Globus pallidus (tissue), 1 donor: Measurements from ENCODE around the gene CSF1R.

Source experiments
- DNase-seq: peaks from one replicate; pipeline ENCODE4 v3.0.0-alpha.2; 2015; ENCODE audit warnings: low spot score

The CSF1R gene

GRCh38 chr5:150069672-150070627 is 16.4 kb downstream of the CSF1R start:
- DNase-seq, result no peak

- DNase-seq, result no peak
Observed at GRCh38 chr5:150068961-150069645, 17.3 kb downstream of the CSF1R start.

GRCh38 chr5:150068472-150068871 is 17.9 kb downstream of the CSF1R start:
- DNase-seq, result no peak

- no peak for DNase-seq
Observed at GRCh38 chr5:150068071-150068470, 18.3 kb downstream of the CSF1R start.

- no peak for DNase-seq
Observed at GRCh38 chr5:150067405-150067960, 18.9 kb downstream of the CSF1R start.

- DNase-seq, result no peak
Observed at GRCh38 chr5:150066901-150067396, 19.4 kb downstream of the CSF1R start.

- DNase-seq, result no peak
Observed at GRCh38 chr5:150066436-150066835, 19.9 kb downstream of the CSF1R start.

GRCh38 chr5:150065886-150066285 is 20.5 kb downstream of the CSF1R start:
- no peak for DNase-seq

GRCh38 chr5:150065346-150065745 is 21.0 kb downstream of the CSF1R start:
- peak; percentile 38 for DNase-seq

GRCh38 chr5:150064681-150065220 is 21.6 kb downstream of the CSF1R start:
- no peak for DNase-seq

GRCh38 chr5:150063638-150064037 is 22.7 kb downstream of the CSF1R start:
- no peak for DNase-seq

GRCh38 chr5:150062216-150062922 is 24.0 kb downstream of the CSF1R start:
- DNase-seq, result no peak

- no peak for DNase-seq
Observed at GRCh38 chr5:150061538-150061995, 24.8 kb downstream of the CSF1R start.

GRCh38 chr5:150060471-150060870 is 25.9 kb downstream of the CSF1R start:
- DNase-seq, result no peak

GRCh38 chr5:150059623-150060022 is 26.7 kb downstream of the CSF1R start:
- DNase-seq, result no peak

GRCh38 chr5:150058480-150059126 is 27.8 kb downstream of the CSF1R start:
- peak; percentile 73 for DNase-seq

- no peak for DNase-seq
Observed at GRCh38 chr5:150057996-150058395, 28.4 kb downstream of the CSF1R start.

- no peak for DNase-seq
Observed at GRCh38 chr5:150057511-150057910, 28.8 kb downstream of the CSF1R start.

GRCh38 chr5:150057052-150057451 is 29.3 kb downstream of the CSF1R start:
- no peak for DNase-seq

GRCh38 chr5:150056075-150056443 is 30.3 kb downstream of the CSF1R start:
- DNase-seq, result no peak
